ENCODE results near the gene FHOD1. TPM values are rescaled to one million over a fixed set of nuclear protein-coding genes. Genes with fewer than 3 reads are reported as not detected.

The FHOD1 gene
- polyA plus RNA-seq, 2 donors = 6.3 to 11.4 TPM

GRCh38 chr16:67204076-67204475, 43.2 kb downstream of the FHOD1 start:
- Histone ChIP-seq H3K9me3 (ENCODE audit: control insufficient read depth in 2 of 2, insufficient read depth in 1 of 2, low read depth in 1 of 2, low read length in 1 of 2) (no peaks in the 10 kb centered on the region), H3K36me3 (ENCODE audit: control insufficient read depth in 2 of 2, insufficient read depth in 2 of 2, low read length in 1 of 2) (peaks cover 13 to 40% of the 10 kb centered on the region in 2 donors), H3K4me3 (ENCODE audit: low read depth in 1 of 2, low read length in 2 of 2) (no peak overlapping the region), H3K4me1 (ENCODE audit: control insufficient read depth in 2 of 2, insufficient read depth in 2 of 2, low read length in 1 of 2) (peaks cover 0 to 19% of the 10 kb centered on the region in 2 donors), H3K27ac (ENCODE audit: low read depth in 2 of 2, low read length in 1 of 2) (no peak overlapping the region), H3K27me3 (ENCODE audit: control insufficient read depth in 1 of 2, insufficient read depth in 2 of 2, low read length in 2 of 2) (no peaks in the 10 kb centered on the region)
- 69 to 75% methylated on average over 4 of the region's 4 CpGs for WGBS, 2 donors

GRCh38 chr16:67202956-67203493, 44.3 kb downstream of the FHOD1 start:
- Histone ChIP-seq H3K4me1 (ENCODE audit: control insufficient read depth in 2 of 2, insufficient read depth in 2 of 2, low read length in 1 of 2) (peaks cover 0 to 24% of the 10 kb centered on the region in 2 donors), H3K27ac (ENCODE audit: low read depth in 2 of 2, low read length in 1 of 2) (no peak overlapping the region), H3K36me3 (ENCODE audit: control insufficient read depth in 2 of 2, insufficient read depth in 2 of 2, low read length in 1 of 2) (peaks cover 13 to 41% of the 10 kb centered on the region in 2 donors), H3K9me3 (ENCODE audit: control insufficient read depth in 2 of 2, insufficient read depth in 1 of 2, low read depth in 1 of 2, low read length in 1 of 2) (no peaks in the 10 kb centered on the region), H3K27me3 (ENCODE audit: control insufficient read depth in 1 of 2, insufficient read depth in 2 of 2, low read length in 2 of 2) (no peaks in the 10 kb centered on the region), H3K4me3 (ENCODE audit: low read depth in 1 of 2, low read length in 2 of 2) (no peak overlapping the region)
- WGBS, 2 donors = 88 to 91% methylated on average over 23 of the region's 23 CpGs

GRCh38 chr16:67202426-67202825, 44.9 kb downstream of the FHOD1 start:
- peaks cover 13 to 47% of the 10 kb centered on the region in 2 donors for H3K36me3 ChIP-seq (ENCODE audit: control insufficient read depth in 2 of 2, insufficient read depth in 2 of 2, low read length in 1 of 2)
- H3K27ac ChIP-seq (ENCODE audit: low read depth in 2 of 2, low read length in 1 of 2) = no peak overlapping the region
- no peaks in the 10 kb centered on the region for H3K27me3 ChIP-seq (ENCODE audit: control insufficient read depth in 1 of 2, insufficient read depth in 2 of 2, low read length in 2 of 2)
- H3K4me3 ChIP-seq (ENCODE audit: low read depth in 1 of 2, low read length in 2 of 2) = no peak overlapping the region
- peaks cover 0 to 19% of the 10 kb centered on the region in 2 donors for H3K4me1 ChIP-seq (ENCODE audit: control insufficient read depth in 2 of 2, insufficient read depth in 2 of 2, low read length in 1 of 2)
- H3K9me3 ChIP-seq (ENCODE audit: control insufficient read depth in 2 of 2, insufficient read depth in 1 of 2, low read depth in 1 of 2, low read length in 1 of 2) = no peaks in the 10 kb centered on the region
- 90 to 94% methylated on average over 12 of the region's 12 CpGs for WGBS, 2 donors

- Histone ChIP-seq H3K4me1 (ENCODE audit: control insufficient read depth in 2 of 2, insufficient read depth in 2 of 2, low read length in 1 of 2) (peaks cover 0 to 15% of the 10 kb centered on the region in 2 donors), H3K27me3 (ENCODE audit: control insufficient read depth in 1 of 2, insufficient read depth in 2 of 2, low read length in 2 of 2) (no peaks in the 10 kb centered on the region), H3K27ac (ENCODE audit: low read depth in 2 of 2, low read length in 1 of 2) (no peak overlapping the region), H3K9me3 (ENCODE audit: control insufficient read depth in 2 of 2, insufficient read depth in 1 of 2, low read depth in 1 of 2, low read length in 1 of 2) (no peaks in the 10 kb centered on the region), H3K4me3 (ENCODE audit: low read depth in 1 of 2, low read length in 2 of 2) (no peak overlapping the region), H3K36me3 (ENCODE audit: control insufficient read depth in 2 of 2, insufficient read depth in 2 of 2, low read length in 1 of 2) (peaks cover 13 to 55% of the 10 kb centered on the region in 2 donors)
- WGBS, 2 donors = 93% methylated on average over 39 to 40 of the region's 40 CpGs
Measured at GRCh38 chr16:67201411-67202345, 45.6 kb downstream of the FHOD1 start.

- 89 to 91% methylated on average over 8 of the region's 8 CpGs for WGBS, 2 donors
- H3K9me3 ChIP-seq (ENCODE audit: control insufficient read depth in 2 of 2, insufficient read depth in 1 of 2, low read depth in 1 of 2, low read length in 1 of 2) = no peaks in the 10 kb centered on the region
- no peaks in the 10 kb centered on the region for H3K27me3 ChIP-seq (ENCODE audit: control insufficient read depth in 1 of 2, insufficient read depth in 2 of 2, low read length in 2 of 2)
- no peak overlapping the region for H3K4me3 ChIP-seq (ENCODE audit: low read depth in 1 of 2, low read length in 2 of 2)
- H3K36me3 ChIP-seq (ENCODE audit: control insufficient read depth in 2 of 2, insufficient read depth in 2 of 2, low read length in 1 of 2) = peaks cover 13 to 64% of the 10 kb centered on the region in 2 donors
- no peak overlapping the region for H3K27ac ChIP-seq (ENCODE audit: low read depth in 2 of 2, low read length in 1 of 2)
- peaks cover 0 to 15% of the 10 kb centered on the region in 2 donors for H3K4me1 ChIP-seq (ENCODE audit: control insufficient read depth in 2 of 2, insufficient read depth in 2 of 2, low read length in 1 of 2)
Measured at GRCh38 chr16:67200491-67200890, 46.8 kb downstream of the FHOD1 start.

- peak overlapping the region; percentile 49 to 64 for H3K4me3 ChIP-seq (ENCODE audit: low read depth in 1 of 2, low read length in 2 of 2)
- H3K36me3 ChIP-seq (ENCODE audit: control insufficient read depth in 2 of 2, insufficient read depth in 2 of 2, low read length in 1 of 2) = peaks cover 13 to 69% of the 10 kb centered on the region in 2 donors
- H3K27ac ChIP-seq (ENCODE audit: low read depth in 2 of 2, low read length in 1 of 2) = peak overlapping the region; percentile 15 to 34
Measured at GRCh38 chr16:67199808-67200198, 47.5 kb downstream of the FHOD1 start.

GRCh38 chr16:67199011-67199807, 48.1 kb downstream of the FHOD1 start, which contains the start of gene ELMO3:
ELMO3 (plus strand) TSS chr16:67199131; CDS start chr16:67199327, 196 bp downstream.
- Histone ChIP-seq H3K4me3 (ENCODE audit: low read depth in 1 of 2, low read length in 2 of 2) (peak within 1 kb of the TSS; percentile 49 to 64), H3K4me1 (ENCODE audit: control insufficient read depth in 2 of 2, insufficient read depth in 2 of 2, low read length in 1 of 2) (peaks cover 0 to 15% of the 10 kb centered on the region in 2 donors), H3K9me3 (ENCODE audit: control insufficient read depth in 2 of 2, insufficient read depth in 1 of 2, low read depth in 1 of 2, low read length in 1 of 2) (no peaks in the 10 kb centered on the region), H3K27me3 (ENCODE audit: control insufficient read depth in 1 of 2, insufficient read depth in 2 of 2, low read length in 2 of 2) (no peaks in the 10 kb centered on the region), H3K27ac (ENCODE audit: low read depth in 2 of 2, low read length in 1 of 2) (peak within 1 kb of the TSS; percentile 50 to 93), H3K36me3 (ENCODE audit: control insufficient read depth in 2 of 2, insufficient read depth in 2 of 2, low read length in 1 of 2) (peaks cover 13 to 72% of the 10 kb centered on the region in 2 donors)
- WGBS, 2 donors = 36 to 40% methylated on average over 43 to 61 of the region's 61 CpGs

More at GRCh38 chr16:67199808-67200198, 47.5 kb downstream of the FHOD1 start:
- peaks cover 0 to 15% of the 10 kb centered on the region in 2 donors for H3K4me1 ChIP-seq (ENCODE audit: control insufficient read depth in 2 of 2, insufficient read depth in 2 of 2, low read length in 1 of 2)
- WGBS, 2 donors = 30 to 43% methylated on average over 22 of the region's 22 CpGs
- H3K9me3 ChIP-seq (ENCODE audit: control insufficient read depth in 2 of 2, insufficient read depth in 1 of 2, low read depth in 1 of 2, low read length in 1 of 2) = no peaks in the 10 kb centered on the region
- H3K27me3 ChIP-seq (ENCODE audit: control insufficient read depth in 1 of 2, insufficient read depth in 2 of 2, low read length in 2 of 2) = no peaks in the 10 kb centered on the region

- Histone ChIP-seq H3K27me3 (ENCODE audit: control insufficient read depth in 1 of 2, insufficient read depth in 2 of 2, low read length in 2 of 2) (no peaks in the 10 kb centered on the region), H3K4me1 (ENCODE audit: control insufficient read depth in 2 of 2, insufficient read depth in 2 of 2, low read length in 1 of 2) (peaks cover 2 to 19% of the 10 kb centered on the region in 2 donors), H3K27ac (ENCODE audit: low read depth in 2 of 2, low read length in 1 of 2) (peak overlapping the region; percentile 50 to 93), H3K4me3 (ENCODE audit: low read depth in 1 of 2, low read length in 2 of 2) (no peak overlapping the region), H3K9me3 (ENCODE audit: control insufficient read depth in 2 of 2, insufficient read depth in 1 of 2, low read depth in 1 of 2, low read length in 1 of 2) (no peaks in the 10 kb centered on the region), H3K36me3 (ENCODE audit: control insufficient read depth in 2 of 2, insufficient read depth in 2 of 2, low read length in 1 of 2) (peaks cover 12 to 70% of the 10 kb centered on the region in 2 donors)
- WGBS, 2 donors = 37 to 42% methylated on average over 12 of the region's 12 CpGs
Measured at GRCh38 chr16:67198238-67198734, 49.0 kb downstream of the FHOD1 start.

GRCh38 chr16:67197704-67198103, 49.6 kb downstream of the FHOD1 start:
- Histone ChIP-seq H3K4me1 (ENCODE audit: control insufficient read depth in 2 of 2, insufficient read depth in 2 of 2, low read length in 1 of 2) (peaks cover 7 to 23% of the 10 kb centered on the region in 2 donors), H3K27me3 (ENCODE audit: control insufficient read depth in 1 of 2, insufficient read depth in 2 of 2, low read length in 2 of 2) (no peaks in the 10 kb centered on the region), H3K27ac (ENCODE audit: low read depth in 2 of 2, low read length in 1 of 2) (no peak overlapping the region), H3K9me3 (ENCODE audit: control insufficient read depth in 2 of 2, insufficient read depth in 1 of 2, low read depth in 1 of 2, low read length in 1 of 2) (no peaks in the 10 kb centered on the region), H3K4me3 (ENCODE audit: low read depth in 1 of 2, low read length in 2 of 2) (no peak overlapping the region), H3K36me3 (ENCODE audit: control insufficient read depth in 2 of 2, insufficient read depth in 2 of 2, low read length in 1 of 2) (peaks cover 6 to 64% of the 10 kb centered on the region in 2 donors)
- 68 to 71% methylated on average over 6 of the region's 6 CpGs for WGBS, 2 donors
